IPS DF 6.9 (cell line): Measurements from ENCODE around the gene ETNPPL.

Experiments used
- DNase-seq: peaks from one replicate; pipeline ENCODE4 v3.0.0-alpha.2; 2013; ENCODE audit warnings: low read depth, low spot score
- H3K27ac ChIP-seq: one replicate; pipeline ENCODE4 v1.5.1; 2013; ENCODE audit warnings: low read length, control low read depth
- H3K27me3 ChIP-seq: 2 replicates; pipeline ENCODE4 v1.6.1; 2013; ENCODE audit warnings: mild to moderate bottlenecking, low read length; ENCODE audit not compliant: control insufficient read depth, insufficient read depth
- H3K36me3 ChIP-seq: 2 replicates; pipeline ENCODE4 v1.6.1; 2013; ENCODE audit warnings: low read length; ENCODE audit not compliant: control insufficient read depth, insufficient read depth
- H3K4me1 ChIP-seq: 2 replicates; pipeline ENCODE4 v1.6.1; 2013; ENCODE audit warnings: low read length; ENCODE audit not compliant: control insufficient read depth, insufficient read depth
- H3K4me3 ChIP-seq: 2 replicates; pipeline ENCODE4 v1.5.1; 2013; ENCODE audit warnings: mild to moderate bottlenecking, low read length
- H3K9me3 ChIP-seq: 2 replicates; pipeline ENCODE4 v1.6.1; 2013; ENCODE audit warnings: low read length, inconsistent platforms; ENCODE audit not compliant: control insufficient read depth, insufficient read depth
- WGBS: extraction: QIAGEN DNeasy Blood & Tissue Kit; methylation state at CpG from one replicate; pipeline ENCODE4 v1.1.7; 2013; ENCODE audit warnings: mixed read lengths, missing lambda C conversion rate; ENCODE audit not compliant: insufficient read length, insufficient coverage; 5-methylcytosine and 5-hydroxymethylcytosine counted together

The ETNPPL gene

GRCh38 chr4:108787106-108787505 is 24.3 kb upstream of the ETNPPL start:
- Histone ChIP-seq H3K9me3 (no peaks in the 10 kb centered on the region), H3K4me1 (no peaks in the 10 kb centered on the region), H3K4me3 (no peak overlapping the region), H3K27ac (no peak overlapping the region), H3K27me3 (no peaks in the 10 kb centered on the region), H3K36me3 (no peaks in the 10 kb centered on the region)
- no peak for DNase-seq
- no CpG with 5 or more reads among the region's 14 CpGs for WGBS

DNA sequence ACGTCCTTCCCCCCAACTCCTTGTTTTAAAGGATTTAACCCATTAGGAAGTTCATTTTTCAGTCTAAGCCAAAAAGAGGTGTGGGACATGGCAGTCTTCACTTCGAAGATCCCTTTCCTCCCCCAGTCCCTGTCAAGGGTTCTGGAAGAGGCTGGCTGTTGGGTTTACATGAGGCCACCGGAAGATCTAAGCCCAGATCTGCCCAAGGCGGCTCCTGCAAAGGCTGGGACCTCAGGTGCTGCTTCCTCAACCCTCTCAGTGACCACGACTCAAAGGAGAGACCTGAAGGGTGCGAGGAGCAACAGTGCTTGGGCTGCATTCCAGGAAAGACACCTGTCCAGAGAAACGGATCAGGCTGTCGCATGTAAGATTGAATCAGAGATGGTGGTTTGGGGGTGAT is 23.5 kb upstream of the ETNPPL start:
- Histone ChIP-seq H3K4me1 (no peaks in the 10 kb centered on the region), H3K4me3 (no peak overlapping the region), H3K27ac (no peak overlapping the region), H3K36me3 (no peaks in the 10 kb centered on the region), H3K9me3 (no peaks in the 10 kb centered on the region), H3K27me3 (no peaks in the 10 kb centered on the region)
- DNase-seq, result no peak
- no CpG with 5 or more reads among the region's 8 CpGs for WGBS

- DNase-seq, result no peak
- no peaks in the 10 kb centered on the region for H3K36me3 ChIP-seq
- no peaks in the 10 kb centered on the region for H3K9me3 ChIP-seq
- H3K27ac ChIP-seq, result no peak overlapping the region
- H3K4me3 ChIP-seq, result no peak overlapping the region
- H3K27me3 ChIP-seq, result no peaks in the 10 kb centered on the region
- H3K4me1 ChIP-seq, result no peaks in the 10 kb centered on the region
- no CpG with 5 or more reads among the region's 3 CpGs for WGBS
Measured at GRCh38 chr4:108783665-108784463, 21.0 kb upstream of the ETNPPL start.

GRCh38 chr4:108779958-108780357 is 17.1 kb upstream of the ETNPPL start:
- H3K27me3 ChIP-seq, result no peaks in the 10 kb centered on the region
- no peak for DNase-seq

DNA sequence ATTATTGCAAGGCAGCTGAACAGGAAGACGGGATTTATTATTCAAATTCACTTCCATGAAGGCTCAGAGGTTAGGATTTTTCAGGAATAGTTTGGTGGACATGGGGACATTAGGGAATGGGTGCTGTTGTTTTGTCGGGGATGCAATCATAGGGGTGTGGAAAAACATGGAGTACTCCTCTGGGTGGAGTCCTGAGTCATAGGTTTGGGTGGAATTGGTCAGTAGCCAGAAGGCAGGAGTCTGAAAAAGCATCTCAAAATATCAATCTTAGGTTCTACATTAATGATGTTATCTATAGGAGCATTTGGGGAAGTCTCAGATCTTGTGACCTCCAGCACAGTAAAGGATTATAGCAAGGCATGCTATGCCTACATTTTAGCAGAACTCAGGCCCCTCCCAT is 14.5 kb upstream of the ETNPPL start:
- Histone ChIP-seq H3K4me3 (no peak overlapping the region), H3K36me3 (no peaks in the 10 kb centered on the region), H3K27ac (no peak overlapping the region), H3K4me1 (no peaks in the 10 kb centered on the region), H3K27me3 (no peaks in the 10 kb centered on the region), H3K9me3 (no peaks in the 10 kb centered on the region)
- WGBS, result no CpG with 5 or more reads among the region's 2 CpGs
- DNase-seq, result no peak

More at GRCh38 chr4:108779958-108780357, 17.1 kb upstream of the ETNPPL start:
- Histone ChIP-seq H3K4me1 (no peaks in the 10 kb centered on the region), H3K36me3 (no peaks in the 10 kb centered on the region), H3K4me3 (no peak overlapping the region), H3K9me3 (no peaks in the 10 kb centered on the region), H3K27ac (no peak overlapping the region)

GRCh38 chr4:108775921-108776320 is 13.1 kb upstream of the ETNPPL start:
- WGBS, result no CpG with 5 or more reads among the region's 5 CpGs
- no peak for DNase-seq

GRCh38 chr4:108774809-108775530 is 12.1 kb upstream of the ETNPPL start:
- no peak for DNase-seq
- no CpG with 5 or more reads among the region's 5 CpGs for WGBS
- Histone ChIP-seq H3K9me3 (no peaks in the 10 kb centered on the region), H3K27ac (no peak overlapping the region), H3K36me3 (no peaks in the 10 kb centered on the region), H3K4me3 (no peak overlapping the region), H3K4me1 (no peaks in the 10 kb centered on the region), H3K27me3 (no peaks in the 10 kb centered on the region)

More at GRCh38 chr4:108775921-108776320, 13.1 kb upstream of the ETNPPL start:
- H3K4me3 ChIP-seq, result no peak overlapping the region
- no peaks in the 10 kb centered on the region for H3K4me1 ChIP-seq
- no peaks in the 10 kb centered on the region for H3K27me3 ChIP-seq
- no peaks in the 10 kb centered on the region for H3K36me3 ChIP-seq
- H3K9me3 ChIP-seq, result no peaks in the 10 kb centered on the region
- H3K27ac ChIP-seq, result no peak overlapping the region

DNA sequence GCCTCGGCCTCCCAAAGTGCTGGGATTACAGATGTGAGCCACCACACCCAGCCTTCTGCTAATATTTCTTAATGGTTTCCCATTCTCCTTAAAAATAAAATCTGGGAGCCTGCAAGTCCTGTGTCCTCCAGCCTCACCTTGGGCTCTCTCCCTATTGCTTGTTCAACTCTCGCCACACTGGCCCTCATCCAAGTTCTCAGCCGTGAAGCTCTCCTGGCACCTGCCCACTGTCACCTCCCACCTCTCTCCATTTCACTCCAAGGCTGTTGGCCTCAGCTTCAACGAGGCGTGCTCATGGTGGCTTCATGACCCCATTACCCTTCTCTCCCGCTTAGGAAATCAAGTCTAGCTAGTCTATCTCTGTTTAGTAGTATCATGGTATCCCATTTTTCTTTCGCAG is 9.5 kb upstream of the ETNPPL start:
- DNase-seq, result no peak
- H3K9me3 ChIP-seq, result no peaks in the 10 kb centered on the region
- no peaks in the 10 kb centered on the region for H3K36me3 ChIP-seq
- no peak overlapping the region for H3K27ac ChIP-seq
- no peaks in the 10 kb centered on the region for H3K4me1 ChIP-seq
- WGBS, result no CpG with 5 or more reads among the region's 7 CpGs
- no peak overlapping the region for H3K4me3 ChIP-seq
- H3K27me3 ChIP-seq, result no peaks in the 10 kb centered on the region

DNA sequence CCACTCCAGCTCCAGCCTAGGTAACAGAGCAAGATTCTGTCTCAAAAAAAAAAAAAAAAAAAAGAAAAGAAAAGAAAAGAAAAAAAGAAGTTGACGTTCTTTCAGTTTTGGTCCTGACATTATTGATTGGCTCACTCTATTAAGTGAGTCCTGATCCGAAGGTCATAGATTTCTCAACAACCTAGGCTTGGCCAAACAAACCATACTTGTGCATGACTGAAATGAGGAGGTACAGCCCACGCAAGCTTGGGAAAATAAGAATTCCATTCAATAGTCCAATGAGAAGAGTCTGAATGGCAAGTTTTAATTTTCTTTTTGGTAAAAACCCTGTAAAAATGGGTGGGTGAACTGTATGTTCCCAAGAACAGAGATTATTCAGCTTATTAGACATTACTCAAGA is 3.2 kb upstream of the ETNPPL start:
- no CpG with 5 or more reads among the region's 3 CpGs for WGBS
- Histone ChIP-seq H3K36me3 (no peaks in the 10 kb centered on the region), H3K4me1 (no peaks in the 10 kb centered on the region; the same call in 1 of the 2 replicates), H3K4me3 (no peak overlapping the region), H3K9me3 (no peaks in the 10 kb centered on the region), H3K27ac (no peak overlapping the region), H3K27me3 (peaks cover 2% of the 10 kb centered on the region; the same call in 1 of the 2 replicates)
- no peak for DNase-seq

- H3K27me3 ChIP-seq, result peaks cover 2% of the 10 kb centered on the region; the same call in 1 of the 2 replicates
- WGBS, result no CpG with 5 or more reads among the region's 4 CpGs
Measured at GRCh38 chr4:108763986-108764385, 1.1 kb upstream of the ETNPPL start.

More at GRCh38 chr4:108763986-108764385, 1.1 kb upstream of the ETNPPL start:
- no peaks in the 10 kb centered on the region; the same call in 1 of the 2 replicates for H3K4me1 ChIP-seq
- H3K4me3 ChIP-seq, result no peak overlapping the region
- no peak for DNase-seq
- H3K9me3 ChIP-seq, result no peaks in the 10 kb centered on the region
- H3K36me3 ChIP-seq, result no peaks in the 10 kb centered on the region
- no peak overlapping the region for H3K27ac ChIP-seq
